ENCODE data around the gene CD207. TPM values are rescaled to one million over a fixed set of nuclear protein-coding genes. Genes with fewer than 3 reads are reported as not detected.

Gene CD207
- total RNA-seq, 4 donors from 2014 or later, result 0.39 to 0.92 TPM; not detected in 2

- Histone ChIP-seq H3K27me3 (peaks cover 5% of the 10 kb centered on the region), H3K27ac (no peak overlapping the region), H3K36me3 (no peaks in the 10 kb centered on the region), H3K4me1 (no peaks in the 10 kb centered on the region), H3K9me3 (no peaks in the 10 kb centered on the region), H3K4me3 (no peak overlapping the region)
- WGBS, 2 donors (ENCODE audit: low coverage in 1 of 2), result 49 to 61% methylated on average over 4 of the region's 4 CpGs
- TF ChIP-seq POLR2AphosphoS5 (IDR thresholded peaks at IDR 0.05) (no peak), POLR2A (IDR thresholded peaks at IDR 0.05) (no peak), CTCF (IDR thresholded peaks at IDR 0.05) (no peak), EP300 (IDR thresholded peaks at IDR 0.05) (no peak)
- ATAC-seq, result no peak
These were observed 8.8 kb downstream of the CD207 start for GRCh38 chr2:70826696-70827350.

GRCh38 chr2:70823249-70823648 is 12.4 kb downstream of the CD207 start:
- H3K9me3 ChIP-seq, result no peaks in the 10 kb centered on the region
- no peak overlapping the region for H3K4me3 ChIP-seq
- no peaks in the 10 kb centered on the region for H3K36me3 ChIP-seq
- no peak for ATAC-seq
- peaks cover 21% of the 10 kb centered on the region for H3K27me3 ChIP-seq
- H3K4me1 ChIP-seq, result no peaks in the 10 kb centered on the region
- WGBS, 2 donors (ENCODE audit: low coverage in 1 of 2), result 73% methylated on average over 3 of the region's 5 CpGs; no CpG with 5 or more reads in 1 of the 2 donors
- TF ChIP-seq EP300 (IDR thresholded peaks at IDR 0.05) (no peak), POLR2A (IDR thresholded peaks at IDR 0.05) (no peak), CTCF (IDR thresholded peaks at IDR 0.05) (no peak), POLR2AphosphoS5 (IDR thresholded peaks at IDR 0.05) (no peak)
- H3K27ac ChIP-seq, result no peak overlapping the region

- no peak overlapping the region for H3K4me3 ChIP-seq
- H3K36me3 ChIP-seq, result no peaks in the 10 kb centered on the region
- no peak for TF ChIP-seq EP300 (IDR thresholded peaks at IDR 0.05)
- TF ChIP-seq POLR2AphosphoS5 (IDR thresholded peaks at IDR 0.05), result no peak
- no peak for TF ChIP-seq POLR2A (IDR thresholded peaks at IDR 0.05)
- TF ChIP-seq CTCF (IDR thresholded peaks at IDR 0.05), result no peak
- ATAC-seq, result no peak
- peaks cover 23% of the 10 kb centered on the region for H3K27me3 ChIP-seq
- no peaks in the 10 kb centered on the region for H3K4me1 ChIP-seq
- WGBS, 2 donors (ENCODE audit: low coverage in 1 of 2), result 91% methylated on average over 8 of the region's 8 CpGs; no CpG with 5 or more reads in 1 of the 2 donors
- no peak overlapping the region for H3K27ac ChIP-seq
- no peaks in the 10 kb centered on the region for H3K9me3 ChIP-seq
These were observed 12.8 kb downstream of the CD207 start for GRCh38 chr2:70822843-70823242.

- Histone ChIP-seq H3K27me3 (peaks cover 36% of the 10 kb centered on the region), H3K27ac (no peak within 1 kb of the TSS), H3K9me3 (no peaks in the 10 kb centered on the region), H3K4me1 (no peaks in the 10 kb centered on the region), H3K4me3 (no peak within 1 kb of the TSS), H3K36me3 (no peaks in the 10 kb centered on the region)
- 30% methylated on average over 2 of the region's 7 CpGs; no CpG with 5 or more reads in 1 of the 2 donors for WGBS, 2 donors (ENCODE audit: low coverage in 1 of 2)
- no peak for TF ChIP-seq CTCF (IDR thresholded peaks at IDR 0.05)
- TF ChIP-seq EP300 (IDR thresholded peaks at IDR 0.05), result no peak
- TF ChIP-seq POLR2A (IDR thresholded peaks at IDR 0.05), result no peak
- no peak for TF ChIP-seq POLR2AphosphoS5 (IDR thresholded peaks at IDR 0.05)
- no peak for ATAC-seq
These were observed 15.1 kb downstream of the CD207 start, which contains the start of gene CLEC4F for GRCh38 chr2:70820499-70820898. Gene CLEC4F (minus strand): TSS chr2:70820599. CDS start chr2:70820523, 76 bp downstream.

All from gastroesophageal sphincter (tissue), 4 donors.